ENCODE results near the gene HDAC5. TPM values are rescaled to one million over a fixed set of nuclear protein-coding genes. Genes with fewer than 3 reads are reported as not detected.

HDAC5 gene
- total RNA-seq, 1 donor from 2014 or later, result 42.0 TPM

GRCh38 chr17:44077595-44077909 is 45.9 kb downstream of the HDAC5 start:
- no peaks in the 10 kb centered on the region for H3K9me3 Mint-ChIP-seq (ENCODE audit: unreplicated experiment)

GRCh38 chr17:44076716-44077594 is 46.5 kb downstream of the HDAC5 start:
- no peaks in the 10 kb centered on the region for H3K9me3 Mint-ChIP-seq (ENCODE audit: unreplicated experiment)
- H3K27me3 Mint-ChIP-seq (ENCODE audit: unreplicated experiment), result no peaks in the 10 kb centered on the region
- H3K27ac Mint-ChIP-seq (ENCODE audit: unreplicated experiment), result no peak overlapping the region
- H3K36me3 Mint-ChIP-seq (ENCODE audit: unreplicated experiment), result peaks cover 14% of the 10 kb centered on the region
- H3K4me3 Mint-ChIP-seq (ENCODE audit: unreplicated experiment), result no peak overlapping the region
- no peak for TF ChIP-seq CTCF (IDR thresholded peaks at IDR 0.05)
- H3K4me1 Mint-ChIP-seq (ENCODE audit: unreplicated experiment), result peaks cover 8% of the 10 kb centered on the region
- no peak for DNase-seq (ENCODE audit: extremely low spot score, unreplicated experiment)

More at GRCh38 chr17:44077595-44077909, 45.9 kb downstream of the HDAC5 start:
- TF ChIP-seq CTCF (IDR thresholded peaks at IDR 0.05), result no peak
- Mint-ChIP-seq H3K4me3 (ENCODE audit: unreplicated experiment) (no peak overlapping the region), H3K27ac (ENCODE audit: unreplicated experiment) (no peak overlapping the region), H3K36me3 (ENCODE audit: unreplicated experiment) (peaks cover 15% of the 10 kb centered on the region), H3K27me3 (ENCODE audit: unreplicated experiment) (no peaks in the 10 kb centered on the region), H3K4me1 (ENCODE audit: unreplicated experiment) (peaks cover 6% of the 10 kb centered on the region)
- no peak for DNase-seq (ENCODE audit: extremely low spot score, unreplicated experiment)

DNA sequence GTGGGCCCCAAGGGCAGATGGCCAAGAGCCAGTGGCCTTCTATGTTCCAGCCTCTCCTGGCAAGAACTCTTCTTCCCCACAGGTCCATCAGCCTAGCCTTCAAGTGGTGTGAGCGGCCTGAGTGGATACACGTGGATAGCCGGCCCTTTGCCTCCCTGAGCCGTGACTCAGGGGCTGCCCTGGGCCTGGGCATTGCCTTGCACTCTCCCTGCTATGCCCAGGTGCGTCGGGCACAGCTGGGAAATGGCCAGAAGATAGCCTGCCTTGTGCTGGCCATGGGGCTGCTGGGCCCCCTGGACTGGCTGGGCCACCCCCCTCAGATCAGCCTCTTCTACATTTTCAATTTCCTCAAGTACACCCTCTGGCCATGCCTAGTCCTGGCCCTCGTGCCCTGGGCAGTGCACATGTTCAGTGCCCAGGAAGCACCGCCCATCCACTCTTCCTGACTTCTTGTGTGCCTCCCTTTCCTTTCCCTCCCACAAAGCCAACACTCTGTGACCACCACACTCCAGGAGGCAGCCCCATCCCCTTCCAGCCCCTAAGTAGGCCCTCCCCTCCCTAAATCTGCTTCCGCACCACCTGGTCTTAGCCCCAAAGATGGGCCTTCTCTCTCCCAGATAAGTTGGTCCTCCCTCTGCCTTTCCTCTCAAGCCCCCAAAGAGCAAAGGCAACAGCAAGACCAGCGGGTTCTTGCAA is 47.7 kb downstream of the HDAC5 start:
- H3K4me1 Mint-ChIP-seq (ENCODE audit: unreplicated experiment), result peaks cover 18% of the 10 kb centered on the region
- no peak overlapping the region for H3K27ac Mint-ChIP-seq (ENCODE audit: unreplicated experiment)
- H3K27me3 Mint-ChIP-seq (ENCODE audit: unreplicated experiment), result no peaks in the 10 kb centered on the region
- H3K36me3 Mint-ChIP-seq (ENCODE audit: unreplicated experiment), result peaks cover 14% of the 10 kb centered on the region
- no peaks in the 10 kb centered on the region for H3K9me3 Mint-ChIP-seq (ENCODE audit: unreplicated experiment)
- no peak for TF ChIP-seq CTCF (IDR thresholded peaks at IDR 0.05)
- no peak for DNase-seq (ENCODE audit: extremely low spot score, unreplicated experiment)
- H3K4me3 Mint-ChIP-seq (ENCODE audit: unreplicated experiment), result no peak overlapping the region

DNA sequence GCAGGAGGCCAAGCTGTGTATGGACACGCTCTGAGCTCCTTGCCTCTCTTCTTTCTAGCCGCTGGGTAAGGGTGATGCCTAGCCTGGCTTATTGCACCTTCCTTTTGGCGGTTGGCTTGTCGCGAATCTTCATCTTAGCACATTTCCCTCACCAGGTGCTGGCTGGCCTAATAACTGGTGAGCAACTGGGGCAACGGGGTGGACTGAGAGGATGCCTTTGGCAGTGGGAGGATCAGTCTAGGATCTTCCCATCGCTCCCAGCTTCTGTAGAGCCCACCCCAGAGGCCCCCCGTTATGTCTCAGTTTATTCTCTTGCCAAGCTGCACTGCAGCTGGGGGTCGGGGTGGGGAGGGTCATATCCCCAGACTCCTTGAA is 48.5 kb downstream of the HDAC5 start:
- Mint-ChIP-seq H3K27me3 (ENCODE audit: unreplicated experiment) (no peaks in the 10 kb centered on the region), H3K4me1 (ENCODE audit: unreplicated experiment) (peaks cover 24% of the 10 kb centered on the region), H3K36me3 (ENCODE audit: unreplicated experiment) (peaks cover 10% of the 10 kb centered on the region), H3K9me3 (ENCODE audit: unreplicated experiment) (no peaks in the 10 kb centered on the region), H3K4me3 (ENCODE audit: unreplicated experiment) (no peak overlapping the region), H3K27ac (ENCODE audit: unreplicated experiment) (no peak overlapping the region)
- no peak for DNase-seq (ENCODE audit: extremely low spot score, unreplicated experiment)
- TF ChIP-seq CTCF (IDR thresholded peaks at IDR 0.05), result no peak

- TF ChIP-seq CTCF (IDR thresholded peaks at IDR 0.05), result no peak
- Mint-ChIP-seq H3K27me3 (ENCODE audit: unreplicated experiment) (no peaks in the 10 kb centered on the region), H3K27ac (ENCODE audit: unreplicated experiment) (no peak overlapping the region), H3K36me3 (ENCODE audit: unreplicated experiment) (peaks cover 10% of the 10 kb centered on the region), H3K4me1 (ENCODE audit: unreplicated experiment) (peaks cover 27% of the 10 kb centered on the region), H3K9me3 (ENCODE audit: unreplicated experiment) (no peaks in the 10 kb centered on the region), H3K4me3 (ENCODE audit: unreplicated experiment) (no peak overlapping the region)
- no peak for DNase-seq (ENCODE audit: extremely low spot score, unreplicated experiment)
These were observed 49.1 kb downstream of the HDAC5 start for GRCh38 chr17:44074231-44074910.

All from osteocyte (in vitro differentiated cells).